K562 (cell line): ENCODE data around the gene RNASEH2A. TPM values are rescaled to one million over a fixed set of nuclear protein-coding genes. Genes with fewer than 3 reads are reported as not detected.
A peak's percentile ranks its signal among the peaks of the same experiment; 100 is the strongest.

Experiments used
- MGA ChIP-seq: fragments of 450-650 bp; IDR thresholded peaks from 2 replicates; pipeline ENCODE4 v1.6.1; 2016; ENCODE audit warnings: mild to moderate bottlenecking, moderate library complexity
- MXD1 ChIP-seq: fragments of 250-450 bp; sonication (Bioruptor Pico); IDR thresholded peaks from 2 replicates; pipeline ENCODE4 v1.8.0; 2021; ENCODE audit warnings: borderline replicate concordance, mild to moderate bottlenecking, moderate library complexity; ENCODE audit not compliant: poor library complexity, severe bottlenecking
- RCOR1 ChIP-seq, 2 experiments: IDR thresholded peaks; 2 replicates each; pipeline ENCODE4 v1.6.1; 2012; ENCODE audit warnings: low read depth in 2 of 2, low read length in 2 of 2, borderline replicate concordance in 1 of 2, improper control_type of control experiment in 1 of 2
- TSHZ1 ChIP-seq: fragments of 250-450 bp; sonication (Bioruptor Pico); IDR thresholded peaks from 2 replicates; pipeline ENCODE4 v1.4.0; 2020; ENCODE audit warnings: mild to moderate bottlenecking, moderate library complexity
- ZBTB34 ChIP-seq: fragments of 250-450 bp; sonication (Bioruptor Pico); IDR thresholded peaks from 2 replicates; pipeline ENCODE4 v1.8.0; 2021; ENCODE audit warnings: mild to moderate bottlenecking, moderate library complexity
- polyA plus RNA-seq, 8 experiments: library from polyadenylated mRNA; depleted of rRNA in 4 of 8; stranded (reverse) in 5 of 8; unstranded in 3 of 8; fragments of >200 nt; fragmentation: Nextera tagmentation in 2 of 8; fragmentation: Illumina TruSeq in 1 of 8; extraction: Ambion mirVana in 2 of 8; extraction: Trizol in 1 of 8; gene quantifications; 2 replicates each; pipeline versions ENCODE4 v1.2.1 to v1.2.3, GENCODE V29; 2011 to 2014; ENCODE audit warnings: inconsistent platforms in 1 of 8, missing spikeins in 1 of 8
- total RNA-seq, 7 experiments: library from RNA; depleted of rRNA in 6 of 7; stranded (reverse); fragments of >200 nt in 6 of 7; fragmentation: Illumina TruSeq in 2 of 7; extraction: Trizol in 2 of 7; gene quantifications; 2 replicates each; pipeline versions ENCODE4 v1.2.1 to v1.2.3, GENCODE V29; 2011 to 2021; ENCODE audit warnings: low replicate concordance in 1 of 7

RNASEH2A gene
- total and polyA plus RNA-seq, 9 of the 15 experiments (the other 6 are each of a cell fraction or from before 2014, with no cell fraction given) = 22.3 to 78.0 (median 61.7) TPM

- TF ChIP-seq MGA (no peak), MXD1 (no peak), TSHZ1 (no peak), ZBTB34 (CRISPR knock-in tag) (no peak), RCOR1 (IDR thresholded peaks at IDR 0.05; ENCODE audit: borderline replicate concordance in 1 of 2, low read depth in 2 of 2, low read length in 2 of 2) (0 out of 4 replicates have a peak, but pooled peaks of 1 of the 2 experiments have one; percentile 13)
Measured at GRCh38 chr19:12833738-12834565, 27.6 kb downstream of the RNASEH2A start (continued).
